HL-60 (cell line): ENCODE results near the gene TSPOAP1.

ENCODE experiments used
- GABPA ChIP-seq: IDR thresholded peaks from 2 replicates; pipeline ENCODE4 v1.6.1; 2012; ENCODE audit warnings: low read depth
- POLR2AphosphoS5 ChIP-seq: IDR thresholded peaks from 2 replicates; pipeline ENCODE4 v1.6.1; 2012; ENCODE audit warnings: low read depth
- TF ChIP-seq, protein P1 (sequence below): IDR thresholded peaks from one replicate; pipeline ENCODE4 v1.5.1; 2011; ENCODE audit warnings: low read length, control low read depth, inconsistent platforms; ENCODE audit not compliant: insufficient read depth
- TF ChIP-seq, protein P2 (sequence below): IDR thresholded peaks from 2 replicates; pipeline ENCODE4 v1.6.1; 2012; ENCODE audit warnings: low read depth; ENCODE audit not compliant: insufficient replicate concordance

DNA sequence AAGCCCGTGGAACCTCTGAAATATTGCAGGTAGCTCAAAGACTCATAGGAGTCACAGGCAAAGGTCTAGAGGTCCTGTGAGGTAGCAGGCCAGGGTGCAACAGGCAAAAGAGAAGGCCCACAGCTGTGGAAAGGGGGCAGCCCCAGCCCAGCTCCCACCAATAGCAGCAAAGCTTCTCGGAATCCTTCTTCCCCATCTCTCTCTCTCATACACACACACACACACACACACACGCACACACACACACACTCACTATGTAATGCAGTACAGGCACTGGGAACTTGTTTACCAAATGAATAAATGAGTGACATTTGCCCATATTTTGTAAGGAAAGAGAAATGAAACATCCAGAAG is 40.2 kb upstream of the TSPOAP1 start:
- TF ChIP-seq, protein P1, sequence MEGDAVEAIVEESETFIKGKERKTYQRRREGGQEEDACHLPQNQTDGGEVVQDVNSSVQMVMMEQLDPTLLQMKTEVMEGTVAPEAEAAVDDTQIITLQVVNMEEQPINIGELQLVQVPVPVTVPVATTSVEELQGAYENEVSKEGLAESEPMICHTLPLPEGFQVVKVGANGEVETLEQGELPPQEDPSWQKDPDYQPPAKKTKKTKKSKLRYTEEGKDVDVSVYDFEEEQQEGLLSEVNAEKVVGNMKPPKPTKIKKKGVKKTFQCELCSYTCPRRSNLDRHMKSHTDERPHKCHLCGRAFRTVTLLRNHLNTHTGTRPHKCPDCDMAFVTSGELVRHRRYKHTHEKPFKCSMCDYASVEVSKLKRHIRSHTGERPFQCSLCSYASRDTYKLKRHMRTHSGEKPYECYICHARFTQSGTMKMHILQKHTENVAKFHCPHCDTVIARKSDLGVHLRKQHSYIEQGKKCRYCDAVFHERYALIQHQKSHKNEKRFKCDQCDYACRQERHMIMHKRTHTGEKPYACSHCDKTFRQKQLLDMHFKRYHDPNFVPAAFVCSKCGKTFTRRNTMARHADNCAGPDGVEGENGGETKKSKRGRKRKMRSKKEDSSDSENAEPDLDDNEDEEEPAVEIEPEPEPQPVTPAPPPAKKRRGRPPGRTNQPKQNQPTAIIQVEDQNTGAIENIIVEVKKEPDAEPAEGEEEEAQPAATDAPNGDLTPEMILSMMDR, result no peak
- TF ChIP-seq, protein P2, sequence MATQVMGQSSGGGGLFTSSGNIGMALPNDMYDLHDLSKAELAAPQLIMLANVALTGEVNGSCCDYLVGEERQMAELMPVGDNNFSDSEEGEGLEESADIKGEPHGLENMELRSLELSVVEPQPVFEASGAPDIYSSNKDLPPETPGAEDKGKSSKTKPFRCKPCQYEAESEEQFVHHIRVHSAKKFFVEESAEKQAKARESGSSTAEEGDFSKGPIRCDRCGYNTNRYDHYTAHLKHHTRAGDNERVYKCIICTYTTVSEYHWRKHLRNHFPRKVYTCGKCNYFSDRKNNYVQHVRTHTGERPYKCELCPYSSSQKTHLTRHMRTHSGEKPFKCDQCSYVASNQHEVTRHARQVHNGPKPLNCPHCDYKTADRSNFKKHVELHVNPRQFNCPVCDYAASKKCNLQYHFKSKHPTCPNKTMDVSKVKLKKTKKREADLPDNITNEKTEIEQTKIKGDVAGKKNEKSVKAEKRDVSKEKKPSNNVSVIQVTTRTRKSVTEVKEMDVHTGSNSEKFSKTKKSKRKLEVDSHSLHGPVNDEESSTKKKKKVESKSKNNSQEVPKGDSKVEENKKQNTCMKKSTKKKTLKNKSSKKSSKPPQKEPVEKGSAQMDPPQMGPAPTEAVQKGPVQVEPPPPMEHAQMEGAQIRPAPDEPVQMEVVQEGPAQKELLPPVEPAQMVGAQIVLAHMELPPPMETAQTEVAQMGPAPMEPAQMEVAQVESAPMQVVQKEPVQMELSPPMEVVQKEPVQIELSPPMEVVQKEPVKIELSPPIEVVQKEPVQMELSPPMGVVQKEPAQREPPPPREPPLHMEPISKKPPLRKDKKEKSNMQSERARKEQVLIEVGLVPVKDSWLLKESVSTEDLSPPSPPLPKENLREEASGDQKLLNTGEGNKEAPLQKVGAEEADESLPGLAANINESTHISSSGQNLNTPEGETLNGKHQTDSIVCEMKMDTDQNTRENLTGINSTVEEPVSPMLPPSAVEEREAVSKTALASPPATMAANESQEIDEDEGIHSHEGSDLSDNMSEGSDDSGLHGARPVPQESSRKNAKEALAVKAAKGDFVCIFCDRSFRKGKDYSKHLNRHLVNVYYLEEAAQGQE, result no peak
- no peak for TF ChIP-seq POLR2AphosphoS5
- no peak for TF ChIP-seq GABPA
